Spinal cord (tissue), 10 donors: Measurements from ENCODE around the gene SBF1. TPM values are rescaled to one million over a fixed set of nuclear protein-coding genes. Genes with fewer than 3 reads are reported as not detected.
"Not testable (repeated sequence)": the region's sequence is repeated elsewhere in the genome, so short reads cannot be mapped to it uniquely, and the experiment has no call there.

ENCODE experiments used
- DNase-seq, 6 donors: peaks; one replicate each; pipeline versions ENCODE4 v3.0.0 to v3.0.0-alpha.2; 2013 to 2015; ENCODE audit warnings: low spot score in 6 of 6, low read depth in 4 of 6
- H3K27ac ChIP-seq: one replicate; pipeline ENCODE4 v1.5.1; 2013; ENCODE audit warnings: low read depth, low read length, control low read depth
- H3K27me3 ChIP-seq: one replicate; pipeline ENCODE4 v1.6.1; 2013; ENCODE audit warnings: low read length; ENCODE audit not compliant: control insufficient read depth, insufficient read depth
- H3K36me3 ChIP-seq: one replicate; pipeline ENCODE4 v1.6.1; 2013; ENCODE audit warnings: low read length; ENCODE audit not compliant: control insufficient read depth, insufficient read depth
- H3K4me1 ChIP-seq: one replicate; pipeline ENCODE4 v1.6.1; 2013; ENCODE audit warnings: low read length; ENCODE audit not compliant: control insufficient read depth, insufficient read depth
- H3K4me3 ChIP-seq: one replicate; pipeline ENCODE4 v1.5.1; 2013; ENCODE audit warnings: low read depth, low read length, control low read depth
- H3K9me3 ChIP-seq: one replicate; pipeline ENCODE4 v1.6.1; 2013; ENCODE audit warnings: low read length; ENCODE audit not compliant: control insufficient read depth, insufficient read depth
- WGBS: methylation state at CpG from one replicate; pipeline ENCODE4 v1.1.5; 2013; ENCODE audit warnings: missing lambda C conversion rate; ENCODE audit not compliant: insufficient coverage; 5-methylcytosine and 5-hydroxymethylcytosine counted together
- polyA plus RNA-seq, 2 donors: library from polyadenylated mRNA; unstranded; fragments of 120-200 nt; gene quantifications; one replicate each; pipeline ENCODE4 v1.2.1, GENCODE V29; 2013; ENCODE audit not compliant: insufficient read length in 2 of 2
- total RNA-seq, 2 donors: library from RNA; depleted of rRNA in 1 of 2; stranded (reverse); fragments of 120-200 nt in 1 of 2; fragments of >200 nt in 1 of 2; gene quantifications; one replicate each; pipeline versions ENCODE4 v1.2.3 to v1.2.4, GENCODE V29; 2013 to 2014
- donor health status: healthy.

SBF1 gene
- total and polyA plus RNA-seq, 4 donors: 51.0 to 118 (median 90.0) TPM

GRCh38 chr22:50401907-50402306 is 72.9 kb downstream of the SBF1 start:
- Histone ChIP-seq H3K27ac (no peak overlapping the region), H3K4me1 (peaks cover 17% of the 10 kb centered on the region), H3K36me3 (peaks cover 64% of the 10 kb centered on the region), H3K27me3 (no peaks in the 10 kb centered on the region), H3K9me3 (no peaks in the 10 kb centered on the region), H3K4me3 (no peak overlapping the region)
- 90% methylated on average over 2 of the region's 4 CpGs for WGBS
- DNase-seq: no peak

GRCh38 chr22:50400931-50401330 is 73.9 kb downstream of the SBF1 start:
- peaks cover 17% of the 10 kb centered on the region for H3K4me1 ChIP-seq
- no peak overlapping the region for H3K27ac ChIP-seq
- H3K27me3 ChIP-seq: no peaks in the 10 kb centered on the region
- no peak overlapping the region for H3K4me3 ChIP-seq
- no peaks in the 10 kb centered on the region for H3K9me3 ChIP-seq
- DNase-seq: no peak
- peaks cover 61% of the 10 kb centered on the region for H3K36me3 ChIP-seq
- WGBS: 90% methylated on average over 2 of the region's 5 CpGs

GRCh38 chr22:50400406-50400805 is 74.4 kb downstream of the SBF1 start:
- Histone ChIP-seq H3K4me3 (no peak overlapping the region), H3K4me1 (peaks cover 17% of the 10 kb centered on the region), H3K27ac (no peak overlapping the region), H3K9me3 (no peaks in the 10 kb centered on the region), H3K36me3 (peaks cover 58% of the 10 kb centered on the region), H3K27me3 (no peaks in the 10 kb centered on the region)
- WGBS: 91% methylated on average over 3 of the region's 4 CpGs
- no peak for DNase-seq

- Histone ChIP-seq H3K27me3 (no peaks in the 10 kb centered on the region), H3K4me1 (peaks cover 17% of the 10 kb centered on the region), H3K36me3 (peaks cover 58% of the 10 kb centered on the region), H3K9me3 (no peaks in the 10 kb centered on the region), H3K27ac (no peak overlapping the region), H3K4me3 (no peak overlapping the region)
- 60% methylated on average over 6 of the region's 8 CpGs for WGBS
- DNase-seq: no peak
These were observed 75.0 kb downstream of the SBF1 start for GRCh38 chr22:50399751-50400331.

GRCh38 chr22:50398831-50399648 is 75.8 kb downstream of the SBF1 start:
- 85% methylated on average over 5 of the region's 15 CpGs for WGBS
- Histone ChIP-seq H3K4me1 (peaks cover 17% of the 10 kb centered on the region), H3K27me3 (no peaks in the 10 kb centered on the region), H3K4me3 (no peak overlapping the region), H3K36me3 (peaks cover 59% of the 10 kb centered on the region), H3K9me3 (no peaks in the 10 kb centered on the region), H3K27ac (no peak overlapping the region)
- DNase-seq: no peak

- H3K9me3 ChIP-seq, DNase-seq, H3K27ac ChIP-seq, H3K4me1 ChIP-seq, H3K27me3 ChIP-seq, H3K4me3 ChIP-seq: not testable (repeated sequence)
- WGBS: 63% methylated on average over 3 of the region's 4 CpGs
- peaks cover 62% of the 10 kb centered on the region for H3K36me3 ChIP-seq
These were observed 77.3 kb downstream of the SBF1 start for GRCh38 chr22:50397371-50398060.

- no peak overlapping the region for H3K27ac ChIP-seq
- H3K9me3 ChIP-seq: no peaks in the 10 kb centered on the region
- peaks cover 63% of the 10 kb centered on the region for H3K36me3 ChIP-seq
- no peak overlapping the region for H3K4me3 ChIP-seq
- DNase-seq: no peak
- 31% methylated on average over 4 of the region's 6 CpGs for WGBS
- H3K4me1 ChIP-seq: peaks cover 8% of the 10 kb centered on the region
- H3K27me3 ChIP-seq: no peaks in the 10 kb centered on the region
These were observed 78.0 kb downstream of the SBF1 start for GRCh38 chr22:50396751-50397370.

Other genes starting within 250 kb of the SBF1 start
- gene TUBGCP6, start 230.0 kb downstream of the SBF1 start, total RNA-seq: 10 to 100 TPM; 23.0 to 44.2 TPM
- 10 to 100 TPM; 57.8 to 68.3 TPM for gene TUBGCP6, start 230.0 kb downstream of the SBF1 start, polyA plus RNA-seq
- gene HDAC10, start 223.8 kb downstream of the SBF1 start, total RNA-seq: 10 to 100 TPM; 16.2 to 18.5 TPM
- 10 to 100 TPM; 55.9 to 74.3 TPM for gene HDAC10, start 223.8 kb downstream of the SBF1 start, polyA plus RNA-seq
- 10 to 100 TPM; 13.2 to 20.8 TPM for gene MAPK12, start 213.4 kb downstream of the SBF1 start, total RNA-seq
- gene MAPK12, start 213.4 kb downstream of the SBF1 start, polyA plus RNA-seq: 10 to 100 TPM; 29.9 to 57.6 TPM
- gene MAPK11, start 204.7 kb downstream of the SBF1 start, total RNA-seq: 10 to 100 TPM in 1 of 2 donors, 1 to 10 TPM in 1; 5.7 to 14.1 TPM
- 10 to 100 TPM; 36.4 to 40.2 TPM for gene MAPK11, start 204.7 kb downstream of the SBF1 start, polyA plus RNA-seq
- gene PLXNB2, start 167.4 kb downstream of the SBF1 start, total RNA-seq: 10 to 100 TPM; 41.1 to 65.5 TPM
- 10 to 100 TPM; 96.6 to 97.3 TPM for gene PLXNB2, start 167.4 kb downstream of the SBF1 start, polyA plus RNA-seq
- 10 to 100 TPM in 1 of 2 donors, 1 to 10 TPM in 1; 9.1 to 12.7 TPM for gene DENND6B, start 148.0 kb downstream of the SBF1 start, total RNA-seq
- 10 to 100 TPM; 41.3 to 45.7 TPM for gene DENND6B, start 148.0 kb downstream of the SBF1 start, polyA plus RNA-seq
- 10 to 100 TPM; 42.9 to 63.4 TPM for gene PPP6R2, start 131.7 kb downstream of the SBF1 start, total RNA-seq
- 10 to 100 TPM; 71.5 to 84.9 TPM for gene PPP6R2, start 131.7 kb downstream of the SBF1 start, polyA plus RNA-seq
- under 1 TPM; 0.06 to 0.10 TPM for gene ADM2, start 6.5 kb upstream of the SBF1 start, total RNA-seq
- under 1 TPM; 0.11 to 0.15 TPM for gene ADM2, start 6.5 kb upstream of the SBF1 start, polyA plus RNA-seq
- not detected for gene MIOX, start 11.8 kb upstream of the SBF1 start, total RNA-seq
- under 1 TPM in 1 of 2 donors, not detected in 1; 0.18 TPM for gene MIOX, start 11.8 kb upstream of the SBF1 start, polyA plus RNA-seq
- gene LMF2, start 32.7 kb upstream of the SBF1 start, total RNA-seq: 10 to 100 TPM; 16.0 to 42.8 TPM
- gene LMF2, start 32.7 kb upstream of the SBF1 start, polyA plus RNA-seq: 10 to 100 TPM; 58.0 to 69.6 TPM
- 10 to 100 TPM; 32.8 to 58.6 TPM for gene NCAPH2, start 33.2 kb upstream of the SBF1 start, total RNA-seq
- gene NCAPH2, start 33.2 kb upstream of the SBF1 start, polyA plus RNA-seq: 10 to 100 TPM; 77.1 to 86.9 TPM
- gene SCO2, start 50.6 kb upstream of the SBF1 start, total RNA-seq: 1 to 10 TPM in 1 of 2 donors, under 1 TPM in 1; 0.40 to 1.9 TPM
- gene SCO2, start 50.6 kb upstream of the SBF1 start, polyA plus RNA-seq: 1 to 10 TPM; 6.0 to 7.3 TPM
- 10 to 100 TPM in 1 of 2 donors, 1 to 10 TPM in 1; 6.3 to 12.8 TPM for gene TYMP, start 55.0 kb upstream of the SBF1 start, total RNA-seq
- gene TYMP, start 55.0 kb upstream of the SBF1 start, polyA plus RNA-seq: 10 to 100 TPM; 16.4 to 22.1 TPM
- gene KLHDC7B, start 70.9 kb upstream of the SBF1 start, total RNA-seq: under 1 TPM in 1 of 2 donors, not detected in 1; 0.06 TPM
- gene KLHDC7B, start 70.9 kb upstream of the SBF1 start, polyA plus RNA-seq: under 1 TPM in 1 of 2 donors, not detected in 1; 0.22 TPM
- gene SYCE3, start 87.9 kb upstream of the SBF1 start, total RNA-seq: under 1 TPM in 1 of 2 donors, not detected in 1; 0.66 TPM
- gene SYCE3, start 87.9 kb upstream of the SBF1 start, polyA plus RNA-seq: not detected
- gene CPT1B, start 103.4 kb upstream of the SBF1 start, total RNA-seq: 10 to 100 TPM in 1 of 2 donors, 1 to 10 TPM in 1; 8.2 to 11.1 TPM
- gene CPT1B, start 103.4 kb upstream of the SBF1 start, polyA plus RNA-seq: 10 to 100 TPM; 24.5 to 30.1 TPM
- gene CHKB, start 107.8 kb upstream of the SBF1 start, total RNA-seq: 10 to 100 TPM; 28.8 to 88.3 TPM
- 10 to 100 TPM; 81.4 to 89.6 TPM for gene CHKB, start 107.8 kb upstream of the SBF1 start, polyA plus RNA-seq
- 10 to 100 TPM; 19.8 to 42.3 TPM for gene MAPK8IP2, start 125.8 kb upstream of the SBF1 start, total RNA-seq
- 100 to 1,000 TPM; 104 to 109 TPM for gene MAPK8IP2, start 125.8 kb upstream of the SBF1 start, polyA plus RNA-seq
- gene ARSA, start 153.1 kb upstream of the SBF1 start, total RNA-seq: 10 to 100 TPM in 1 of 2 donors, 1 to 10 TPM in 1; 9.8 to 25.0 TPM
- 10 to 100 TPM; 39.8 to 47.1 TPM for gene ARSA, start 153.1 kb upstream of the SBF1 start, polyA plus RNA-seq
- gene SHANK3, start 197.8 kb upstream of the SBF1 start, total RNA-seq: 1 to 10 TPM; 7.5 to 8.3 TPM
- gene SHANK3, start 197.8 kb upstream of the SBF1 start, polyA plus RNA-seq: 10 to 100 TPM; 32.2 to 38.5 TPM